RCC 7860 (cell line): ENCODE measurements around the gene ZNF652.

Experiments
- DNase-seq: peaks from one replicate; pipeline ENCODE4 v3.0.0-alpha.2; 2015; ENCODE audit warnings: low spot score
- FAIRE-seq: peaks from 2 replicates; lab custom pipeline; 2012; peaks lifted over from hg19 to GRCh38; lab: Jason Lieb, UNC

Gene ZNF652

GRCh38 chr17:49361902-49362722, at the start of gene ZNF652:
TSS of gene ZNF652 (minus strand) at chr17:49362250. CDS start at chr17:49317725, 44,525 bp downstream.
- DNase-seq (peak; percentile 87), FAIRE-seq (no peak)

- FAIRE-seq (no peak), DNase-seq (no peak)
Measured at GRCh38 chr17:49409066-49409465, 47.0 kb upstream of the ZNF652 start.

- DNase-seq (peak; percentile 18), FAIRE-seq (no peak)
Measured at GRCh38 chr17:49407981-49408501, 46.0 kb upstream of the ZNF652 start.

- DNase-seq (no peak), FAIRE-seq (no peak)
Measured at GRCh38 chr17:49407086-49407485, 45.0 kb upstream of the ZNF652 start.

DNA sequence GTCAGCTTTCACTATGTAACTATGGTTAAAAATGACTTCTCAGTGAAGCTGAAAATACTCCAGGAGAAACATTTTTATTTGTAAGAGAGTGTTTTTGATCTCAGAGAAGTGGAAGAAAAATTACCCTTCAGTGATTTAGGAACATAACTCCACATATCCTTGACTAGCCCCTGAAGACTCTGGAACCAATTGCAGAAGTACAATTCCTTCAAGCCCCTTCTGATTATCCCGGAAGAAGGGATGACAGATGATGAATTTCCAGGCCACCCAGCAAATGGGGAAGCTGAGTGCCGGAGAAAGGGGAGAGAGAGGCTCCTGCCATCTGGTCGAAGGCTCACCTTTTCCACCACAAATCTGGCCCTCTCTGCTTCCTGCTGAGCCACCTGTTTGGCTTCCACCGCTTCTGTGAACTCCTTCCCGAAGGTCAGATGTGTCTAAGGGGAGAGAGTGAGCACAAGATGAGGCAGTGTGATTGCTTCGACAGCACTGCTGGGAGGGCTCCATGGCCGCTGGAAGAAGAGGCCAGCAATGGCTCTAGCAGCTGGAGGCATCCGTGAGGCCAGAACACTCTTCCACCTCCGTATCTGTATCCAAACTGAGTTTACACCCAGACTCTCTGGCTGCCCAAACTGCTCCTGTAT, 44.5 kb upstream of the ZNF652 start:
- FAIRE-seq (no peak), DNase-seq (no peak)

GRCh38 chr17:49404906-49405305, 42.9 kb upstream of the ZNF652 start:
- DNase-seq (no peak), FAIRE-seq (no peak)

DNA sequence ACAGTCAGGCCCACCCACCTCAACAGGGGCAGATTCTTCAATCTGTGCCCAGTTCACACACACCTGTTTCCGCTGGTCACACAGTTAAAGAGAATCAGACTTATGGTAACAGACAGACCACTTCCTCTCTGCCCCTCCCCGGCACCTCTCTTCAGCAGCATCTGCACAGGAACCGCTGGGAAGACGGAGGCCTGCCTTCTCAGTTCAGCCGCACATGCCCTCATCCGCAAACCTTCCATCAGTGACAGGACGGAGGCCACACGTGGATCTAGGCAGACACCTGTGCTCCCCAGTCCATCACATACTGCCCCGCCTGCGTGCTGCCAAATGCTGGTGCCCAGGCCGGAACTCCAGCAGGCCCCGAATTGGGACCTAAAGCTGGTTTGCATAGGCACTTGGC, 42.3 kb upstream of the ZNF652 start:
- FAIRE-seq (no peak), DNase-seq (no peak)

- FAIRE-seq: no peak
- no peak for DNase-seq
Measured at GRCh38 chr17:49403514-49404289, 41.7 kb upstream of the ZNF652 start.

GRCh38 chr17:49402706-49403105, 40.7 kb upstream of the ZNF652 start:
- no peak for FAIRE-seq
- no peak for DNase-seq

GRCh38 chr17:49401971-49402611, 40.0 kb upstream of the ZNF652 start:
- no peak for DNase-seq
- FAIRE-seq: no peak

- DNase-seq: no peak
- FAIRE-seq: no peak
Measured at GRCh38 chr17:49399995-49400394, 37.9 kb upstream of the ZNF652 start.

DNA sequence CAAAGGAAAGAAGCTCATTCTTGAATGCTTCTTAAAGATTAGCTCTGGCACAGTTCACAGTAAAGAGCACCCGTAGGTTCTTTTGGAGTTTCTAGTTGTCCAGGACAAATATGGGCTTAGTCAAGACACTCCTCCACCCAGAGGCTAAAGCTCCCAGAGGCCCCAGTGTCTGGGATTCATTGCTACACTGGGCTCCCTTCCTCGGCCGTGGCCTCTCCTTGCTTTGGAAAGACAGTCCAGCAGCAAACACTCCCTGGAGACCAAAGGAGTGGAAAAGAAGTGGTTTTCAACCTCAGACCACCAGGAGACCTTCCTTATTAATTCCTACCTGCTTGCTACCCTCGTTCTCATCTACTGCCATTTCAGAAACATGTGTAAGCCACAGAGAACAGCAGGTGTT, 35.5 kb upstream of the ZNF652 start:
- no peak for DNase-seq
- FAIRE-seq: no peak

DNA sequence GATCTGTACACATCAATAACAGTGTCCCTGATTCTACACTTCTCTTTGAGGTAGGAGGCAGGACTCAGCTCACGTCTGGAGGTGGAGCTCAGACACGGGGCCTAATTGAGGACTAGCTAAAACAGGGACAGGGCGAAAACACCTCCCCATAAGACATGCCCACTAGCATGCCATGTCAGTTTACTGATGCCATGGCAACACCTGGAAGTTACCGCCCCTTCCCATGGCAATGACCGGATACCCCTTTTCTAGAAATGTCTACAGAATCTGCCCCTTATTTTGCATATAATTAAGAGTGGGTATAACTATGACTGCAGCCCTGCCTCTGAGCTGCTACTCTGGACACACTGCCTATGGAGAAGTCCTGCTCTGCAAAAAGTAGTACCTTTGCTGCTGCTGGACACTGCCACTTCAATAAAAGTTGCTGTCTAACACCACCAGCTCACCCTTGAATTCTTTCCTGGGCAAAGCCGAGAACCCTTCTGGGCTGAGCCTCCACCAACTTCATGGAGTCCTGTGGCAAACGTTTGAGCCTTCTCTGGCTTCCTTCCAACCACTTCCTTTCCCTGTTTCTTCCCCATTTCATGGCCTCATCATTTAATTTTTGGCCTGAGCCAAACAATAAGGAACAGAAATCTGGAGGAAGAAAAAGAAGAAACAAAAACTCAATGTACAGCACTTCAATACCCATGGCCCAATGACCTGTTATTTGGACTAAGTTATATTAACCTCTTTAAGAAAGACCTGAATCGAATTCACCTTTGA, 31.6 kb upstream of the ZNF652 start:
- FAIRE-seq (no peak), DNase-seq (no peak)

DNA sequence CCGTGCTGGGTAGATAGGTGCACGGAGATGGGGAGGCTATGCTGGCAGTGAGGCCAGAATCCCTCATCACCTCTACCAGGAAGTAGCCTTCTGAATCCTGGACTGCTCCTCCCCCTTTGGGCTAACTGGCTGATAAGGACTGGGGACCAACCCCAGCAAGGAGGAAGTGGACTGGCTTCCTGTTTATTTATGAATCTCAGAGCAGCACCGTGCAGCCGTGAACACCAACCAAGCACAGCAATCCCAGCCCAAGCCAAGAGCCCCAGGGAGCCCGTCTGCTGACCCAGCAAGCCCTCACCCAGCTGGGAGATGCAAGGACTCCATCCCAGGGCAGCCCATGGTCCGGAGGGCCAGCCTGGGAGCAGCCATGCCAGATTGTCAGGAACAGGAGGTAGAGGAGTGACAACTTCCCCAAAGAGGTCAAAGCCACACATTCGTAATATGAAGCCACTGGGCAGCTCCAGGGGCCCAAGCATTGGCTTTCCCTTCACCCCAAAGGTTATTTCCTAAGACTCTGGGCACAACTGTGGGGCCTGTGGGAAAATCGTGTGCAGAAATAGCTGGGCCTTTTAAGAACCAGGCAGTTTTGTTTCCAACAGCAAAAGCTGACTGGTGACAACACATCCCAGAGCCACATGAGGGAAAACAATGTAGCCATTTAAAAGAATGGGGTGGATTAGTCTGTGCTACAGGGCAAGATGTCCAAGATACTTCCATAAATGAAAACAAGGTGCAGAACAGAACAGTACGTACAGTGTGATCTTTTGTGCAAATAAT, 28.7 kb upstream of the ZNF652 start:
- FAIRE-seq (no peak), DNase-seq (no peak)

- FAIRE-seq: peak; percentile 42
- peak; percentile 40 for DNase-seq
Measured at GRCh38 chr17:49389514-49390347, 27.7 kb upstream of the ZNF652 start.

GRCh38 chr17:49388692-49389513, 26.9 kb upstream of the ZNF652 start:
- FAIRE-seq (no peak), DNase-seq (no peak)

- FAIRE-seq (no peak), DNase-seq (no peak)
Measured at GRCh38 chr17:49388290-49388640, 26.2 kb upstream of the ZNF652 start.
